Stimulated activated CD4-positive, alpha-beta T cell treated with anti-CD3 and anti-CD28 coated beads, Interleukin-4, amount 100 ng/mL, for 1 hour (primary cell): ENCODE results near the gene DRD1.
"Not testable (repeated sequence)": the region's sequence is repeated elsewhere in the genome, so short reads cannot be mapped to it uniquely, and the experiment has no call there.

Experiments used
- DNase-seq: peaks from one replicate; pipeline ENCODE4 v3.0.0-alpha.2; 2020

DRD1 gene

GRCh38 chr5:175420383-175420782, 23.6 kb downstream of the DRD1 start:
- no peak for DNase-seq

GRCh38 chr5:175418251-175418650, 25.7 kb downstream of the DRD1 start:
- DNase-seq, result no peak

GRCh38 chr5:175417384-175417783, 26.6 kb downstream of the DRD1 start:
- DNase-seq, result no peak

GRCh38 chr5:175415303-175415702, 28.7 kb downstream of the DRD1 start:
- DNase-seq, result no peak

- no peak for DNase-seq
These were observed 33.1 kb downstream of the DRD1 start for GRCh38 chr5:175410926-175411325.

GRCh38 chr5:175406300-175406699, 37.7 kb downstream of the DRD1 start:
- DNase-seq, result no peak

GRCh38 chr5:175397590-175398297, 46.2 kb downstream of the DRD1 start:
- not testable (repeated sequence) for DNase-seq

- not testable (repeated sequence) for DNase-seq
These were observed 48.6 kb downstream of the DRD1 start for GRCh38 chr5:175395430-175395829.

- no peak for DNase-seq
These were observed 49.4 kb downstream of the DRD1 start for GRCh38 chr5:175394601-175395000.

- DNase-seq, result no peak
These were observed 50.1 kb downstream of the DRD1 start for GRCh38 chr5:175393897-175394296.

GRCh38 chr5:175392236-175392635, 51.7 kb downstream of the DRD1 start:
- no peak for DNase-seq

GRCh38 chr5:175390352-175391083, 53.5 kb downstream of the DRD1 start:
- DNase-seq, result no peak
